MCF 10A (cell line): ENCODE data around the gene PRKG1. TPM values are rescaled to one million over a fixed set of nuclear protein-coding genes. Genes with fewer than 3 reads are reported as not detected.

ENCODE experiments used
- BruUV-seq: library from RNA; stranded (reverse); fragments of 400-500 nt; replicated peaks from 2 replicates; lab custom pipeline; 2021; lab: Mats Ljungman, UMichigan
- CTCF ChIA-PET: fragments of 300-600 bp; sonication (Branson Sonifier 250); formaldehyde crosslinking; extraction: SDS; loops from one replicate; lab custom pipeline; 2021; ENCODE audit warnings: antibody characterized with exemption, inconsistent platforms; lab: Yijun Ruan, JAX
- POLR2A ChIA-PET: fragments of 300-600, 350-650 bp; sonication (Branson Sonifier 250); formaldehyde crosslinking; extraction: SDS; loops from one replicate; lab custom pipeline; 2020; ENCODE audit warnings: antibody characterized with exemption, inconsistent platforms; lab: Yijun Ruan, JAX
- DNase-seq: peaks from one replicate; pipeline ENCODE4 v3.0.0-alpha.2; 2018; ENCODE audit not compliant: unreplicated experiment
- H3K27ac Mint-ChIP-seq: one replicate; pipeline ENCODE4 v1.8.0; 2022; ENCODE audit warnings: mild to moderate bottlenecking, low read depth, mixed read lengths; ENCODE audit not compliant: unreplicated experiment
- H3K27me3 Mint-ChIP-seq: one replicate; pipeline ENCODE4 v1.8.0; 2022; ENCODE audit warnings: mixed read lengths; ENCODE audit not compliant: insufficient read depth, unreplicated experiment
- H3K36me3 Mint-ChIP-seq: one replicate; pipeline ENCODE4 v1.8.0; 2022; ENCODE audit warnings: mild to moderate bottlenecking, moderate library complexity, mixed read lengths; ENCODE audit not compliant: insufficient read depth, unreplicated experiment
- H3K4me1 Mint-ChIP-seq: one replicate; pipeline ENCODE4 v1.8.0; 2022; ENCODE audit warnings: mixed read lengths; ENCODE audit not compliant: insufficient read depth, unreplicated experiment
- H3K4me3 Mint-ChIP-seq: one replicate; pipeline ENCODE4 v1.8.0; 2022; ENCODE audit warnings: mild to moderate bottlenecking, moderate library complexity, mixed read lengths; ENCODE audit not compliant: unreplicated experiment
- H3K9me3 Mint-ChIP-seq: one replicate; pipeline ENCODE4 v1.8.0; 2022; ENCODE audit warnings: mixed read lengths; ENCODE audit not compliant: unreplicated experiment
- CTCF ChIP-seq: fragments of 200-600 bp; IDR thresholded peaks from one replicate; pipeline ENCODE4 v1.8.0; 2022; ENCODE audit warnings: antibody characterized with exemption, mild to moderate bottlenecking; ENCODE audit not compliant: unreplicated experiment
- intact Hi-C: fragments of 100-400 bp; cut with micrococcal nuclease; formaldehyde crosslinking; loops from 2 replicates; pipeline ENCODE4 v1.14.1; 2022
- total RNA-seq: library from RNA; stranded (reverse); gene quantifications from 2 replicates; pipeline ENCODE4 v1.2.3, GENCODE V29; 2022

The PRKG1 gene
- total RNA-seq, 1 experiment from 2014 or later = 0.09 TPM

- POLR2A ChIA-PET = no interaction called here
- BruUV-seq = no TSS peak
- intact Hi-C loops = no loop called here
These were observed 787.9 kb downstream of the PRKG1 start for GRCh38 chr10:51862149-51862548.

GRCh38 chr10:51867956-51868355 is 793.7 kb downstream of the PRKG1 start:
- Mint-ChIP-seq H3K4me1 (peaks cover 5% of the 10 kb centered on the region), H3K27me3 (no peaks in the 10 kb centered on the region), H3K9me3 (no peaks in the 10 kb centered on the region), H3K27ac (no peak overlapping the region), H3K4me3 (no peak overlapping the region), H3K36me3 (no peaks in the 10 kb centered on the region)
- DNase-seq = peak; percentile 53
- BruUV-seq = no TSS peak
- CTCF ChIA-PET = interaction anchor here (0.6 to 0.7 kb wide), 2 partner anchors 93 to 776 kb away, joined by 3 to 5 read pairs; no protein-coding TSS in a partner anchor
- TF ChIP-seq CTCF = no peak
- POLR2A ChIA-PET = no interaction called here
- intact Hi-C loops = loop anchor here (2.0 kb wide), 1 partner anchor 33 kb away; no protein-coding TSS in a partner anchor

More at GRCh38 chr10:51862149-51862548, 787.9 kb downstream of the PRKG1 start:
- Mint-ChIP-seq H3K27me3 (no peaks in the 10 kb centered on the region), H3K9me3 (no peaks in the 10 kb centered on the region), H3K36me3 (no peaks in the 10 kb centered on the region), H3K4me3 (no peak overlapping the region), H3K27ac (no peak overlapping the region), H3K4me1 (peaks cover 8% of the 10 kb centered on the region)
- CTCF ChIA-PET = interaction anchor here (0.5 to 0.6 kb wide), 2 partner anchors 98 to 177 kb away, joined by 3 to 4 read pairs; no protein-coding TSS in a partner anchor
- DNase-seq = no peak
- TF ChIP-seq CTCF = no peak

GRCh38 chr10:51874131-51874530 is 799.8 kb downstream of the PRKG1 start:
- POLR2A ChIA-PET = interaction anchor here (0.9 kb wide), 1 partner anchor 20 kb away, joined by 3 read pairs; no protein-coding TSS in a partner anchor
- intact Hi-C loops = no loop called here
- BruUV-seq = no TSS peak
- Mint-ChIP-seq H3K27ac (no peak overlapping the region), H3K4me3 (no peak overlapping the region), H3K4me1 (no peaks in the 10 kb centered on the region), H3K27me3 (no peaks in the 10 kb centered on the region), H3K36me3 (no peaks in the 10 kb centered on the region), H3K9me3 (no peaks in the 10 kb centered on the region)
- TF ChIP-seq CTCF = no peak
- DNase-seq = no peak
- CTCF ChIA-PET = interaction anchor here (1.3 kb wide), 1 partner anchor 11 kb away, joined by 4 read pairs; no protein-coding TSS in a partner anchor

- intact Hi-C loops = no loop called here
- no peak for DNase-seq
- no TSS peak for BruUV-seq
- ChIA-PET POLR2A (interaction anchor here (0.7 kb wide), 1 partner anchor 244 kb away, joined by 3 read pairs; no protein-coding TSS in a partner anchor), CTCF (interaction anchor here (0.6 to 0.8 kb wide), 6 partner anchors 11 to 874 kb away, joined by 3 to 4 read pairs (median 3); no protein-coding TSS in a partner anchor)
- no peak overlapping the region for H3K4me3 Mint-ChIP-seq
- no peaks in the 10 kb centered on the region for H3K4me1 Mint-ChIP-seq
- H3K27me3 Mint-ChIP-seq = no peaks in the 10 kb centered on the region
- H3K36me3 Mint-ChIP-seq = no peaks in the 10 kb centered on the region
- H3K9me3 Mint-ChIP-seq = no peaks in the 10 kb centered on the region
- H3K27ac Mint-ChIP-seq = no peak overlapping the region
- TF ChIP-seq CTCF = no peak
These were observed 801.3 kb downstream of the PRKG1 start for GRCh38 chr10:51875610-51876009.
